K562 (cell line): ENCODE data around the gene PPHLN1. TPM values are rescaled to one million over a fixed set of nuclear protein-coding genes. Genes with fewer than 3 reads are reported as not detected.

ENCODE experiments used
- ATAC-seq: fragments of 200-7000 bp; cut with Tn5 transposase; 3 replicates; pipeline ENCODE4 v1.9.1; 2020; ENCODE audit warnings: moderate library complexity
- BruUV-seq: library from RNA; stranded (reverse); fragments of 400-500 nt; replicated peaks from 2 replicates; lab custom pipeline; 2021; lab: Mats Ljungman, UMichigan
- CTCF ChIA-PET: fragments of 300-600 bp; formaldehyde crosslinking; extraction: SDS; loops from one replicate; lab custom pipeline; 2021; ENCODE audit warnings: low intra/inter-chr PET ratio; lab: Yijun Ruan, JAX
- POLR2A ChIA-PET: fragments of 300-600, 350-650 bp; sonication (Branson Sonifier 250); formaldehyde crosslinking; extraction: SDS; loops from one replicate; lab custom pipeline; 2021; ENCODE audit warnings: antibody characterized with exemption, inconsistent platforms; lab: Yijun Ruan, JAX
- DNase-seq, 4 experiments: peaks; one replicate each; pipeline versions ENCODE4 v3.0.0 to v3.0.0-alpha.2; 2011 to 2018; ENCODE audit warnings: low spot score in 3 of 4, mixed read lengths in 3 of 4; ENCODE audit errors: extremely low read depth in 1 of 4
- FAIRE-seq: peaks from 2 replicates; lab custom pipeline; 2011; peaks lifted over from hg19 to GRCh38; lab: Jason Lieb, UNC
- H2AFZ ChIP-seq: 2 replicates; pipeline ENCODE4 v1.6.0; 2011; ENCODE audit warnings: low read depth, low read length, control low read depth, inconsistent platforms
- H3K27ac ChIP-seq: fragments of 200-600 bp; 3 replicates; pipeline ENCODE4 v1.8.0; 2011; ENCODE audit warnings: low read depth, mild to moderate bottlenecking, control low read depth, inconsistent platforms, low read length, moderate library complexity, mixed read lengths; ENCODE audit errors: extremely low read depth
- H3K27me3 ChIP-seq, 2 experiments: fragments of 300-600 bp in 1 of 2; 2 replicates in 1 of 2; 3 replicates in 1 of 2; pipeline versions ENCODE4 v1.6.0 to v1.8.0; 2011; ENCODE audit warnings: inconsistent platforms in 2 of 2, low read length in 2 of 2, mild to moderate bottlenecking in 1 of 2, mixed read lengths in 1 of 2, moderate library complexity in 1 of 2; ENCODE audit not compliant: control insufficient read depth in 2 of 2, insufficient read depth in 2 of 2
- H3K36me3 ChIP-seq: fragments of 300-600 bp; 3 replicates; pipeline ENCODE4 v1.8.0; 2011; ENCODE audit warnings: mild to moderate bottlenecking, low read length, inconsistent platforms; ENCODE audit not compliant: control insufficient read depth, insufficient read depth
- H3K4me1 ChIP-seq, 2 experiments: fragments of 200-600 bp in 1 of 2; replicated peaks in 1 of 2; 2 replicates in 1 of 2; 3 replicates in 1 of 2; pipeline versions ENCODE4 v1.5.1 to v1.8.0; 2011; ENCODE audit warnings: inconsistent platforms in 2 of 2, low read length in 2 of 2, mild to moderate bottlenecking in 1 of 2, mixed read lengths in 1 of 2, moderate library complexity in 1 of 2; ENCODE audit not compliant: control insufficient read depth in 2 of 2, insufficient read depth in 2 of 2
- H3K4me2 ChIP-seq: 2 replicates; pipeline ENCODE4 v1.6.1; 2011; ENCODE audit warnings: low read length, control low read depth, inconsistent platforms, mixed read lengths; ENCODE audit not compliant: insufficient read depth
- H3K4me3 ChIP-seq: fragments of 200-600 bp; sonication (generic), shearing (Covaris generic); 2 replicates; pipeline ENCODE4 v1.5.1; 2016; ENCODE audit warnings: control low read depth, inconsistent platforms
- H3K79me2 ChIP-seq: fragments of 200-600 bp; 3 replicates; pipeline ENCODE4 v1.8.0; 2011; ENCODE audit warnings: low read length, inconsistent platforms; ENCODE audit not compliant: control insufficient read depth, insufficient read depth
- H3K9ac ChIP-seq, 2 experiments: 2 replicates each; pipeline versions ENCODE4 v1.6.0 to v1.6.1; 2011; ENCODE audit warnings: low read depth in 2 of 2, low read length in 2 of 2, control low read depth in 1 of 2, inconsistent platforms in 1 of 2, mild to moderate bottlenecking in 1 of 2, mixed read lengths in 1 of 2; ENCODE audit not compliant: insufficient read depth in 1 of 2
- H3K9me1 ChIP-seq: one replicate; pipeline ENCODE4 v1.6.0; 2011; ENCODE audit warnings: inconsistent platforms, mild to moderate bottlenecking, low read length, moderate library complexity; ENCODE audit not compliant: control insufficient read depth, insufficient read depth
- H3K9me3 ChIP-seq: replicated peaks from 2 replicates; pipeline ENCODE4 v1.5.1; 2011; ENCODE audit warnings: low read depth, low read length, inconsistent platforms; ENCODE audit not compliant: control insufficient read depth, insufficient read depth
- H4K20me1 ChIP-seq: replicated peaks from 2 replicates; pipeline ENCODE4 v1.6.1; 2011; ENCODE audit warnings: low read length, inconsistent platforms, mixed read lengths; ENCODE audit not compliant: control insufficient read depth, insufficient read depth
- ATF3 ChIP-seq, 2 experiments: fragments of 450-650 bp in 1 of 2; sonication (generic) in 1 of 2; formaldehyde crosslinking in 1 of 2; IDR thresholded peaks in 1 of 2; conservative IDR thresholded peaks in 1 of 2; 2 replicates each; pipeline versions ENCODE4 v1.6.1 to v1.8.1; 2016 to 2023; ENCODE audit warnings: mild to moderate bottlenecking in 2 of 2, moderate library complexity in 2 of 2, inconsistent platforms in 1 of 2, missing genetic modification reagents in 1 of 2
- C11orf30 ChIP-seq: fragments of 450-650 bp; IDR thresholded peaks from 2 replicates; pipeline ENCODE4 v1.6.1; 2016; ENCODE audit warnings: low read depth, mild to moderate bottlenecking
- MBD2 ChIP-seq: sonication (generic); IDR thresholded peaks from 2 replicates; pipeline ENCODE4 v1.6.1; 2016; ENCODE audit warnings: low read depth, borderline replicate concordance
- PBX2 ChIP-seq, 2 experiments: IDR thresholded peaks in 1 of 2; conservative IDR thresholded peaks in 1 of 2; 2 replicates each; pipeline ENCODE4 v1.6.1; 2016; ENCODE audit warnings: low read depth in 2 of 2, mild to moderate bottlenecking in 1 of 2, missing compliant biosample characterization in 1 of 2, missing genetic modification characterization in 1 of 2, moderate library complexity in 1 of 2
- WGBS: fragments of 100-300 bp; shearing (Covaris generic); methylation state at CpG from one replicate; pipeline ENCODE4 v1.1.6; 2016; ENCODE audit warnings: low coverage, mixed read lengths; ENCODE audit not compliant: insufficient coverage; ENCODE audit errors: missing lambda C conversion rate; 5-methylcytosine and 5-hydroxymethylcytosine counted together
- in situ Hi-C: fragments of 300-500 bp; cut with MboI; formaldehyde crosslinking; loops from 4 replicates; pipeline ENCODE4 v1.15.0; 2018; ENCODE audit warnings: inconsistent platforms, mixed read lengths
- intact Hi-C: fragments of 100-400 bp; cut with micrococcal nuclease; formaldehyde crosslinking; loops from 2 replicates; pipeline ENCODE4 v1.14.2; 2022
- polyA plus RNA-seq, 8 experiments: library from polyadenylated mRNA; depleted of rRNA in 4 of 8; stranded (reverse) in 5 of 8; unstranded in 3 of 8; fragments of >200 nt; fragmentation: Nextera tagmentation in 2 of 8; fragmentation: Illumina TruSeq in 1 of 8; extraction: Ambion mirVana in 2 of 8; extraction: Trizol in 1 of 8; gene quantifications; 2 replicates each; pipeline versions ENCODE4 v1.2.1 to v1.2.3, GENCODE V29; 2011 to 2014; ENCODE audit warnings: inconsistent platforms in 1 of 8, missing spikeins in 1 of 8
- total RNA-seq, 7 experiments: library from RNA; depleted of rRNA in 6 of 7; stranded (reverse); fragments of >200 nt in 6 of 7; fragmentation: Illumina TruSeq in 2 of 7; extraction: Trizol in 2 of 7; gene quantifications; 2 replicates each; pipeline versions ENCODE4 v1.2.1 to v1.2.3, GENCODE V29; 2011 to 2021; ENCODE audit warnings: low replicate concordance in 1 of 7
- TF ChIP-seq, protein P1 (sequence below): sonication (generic); formaldehyde crosslinking; IDR thresholded peaks from 2 replicates; pipeline ENCODE4 v1.5.0; 2020; ENCODE audit warnings: missing genetic modification reagents
- TF ChIP-seq, protein P2 (sequence below), 2 experiments: fragments of 450-650 bp; IDR thresholded peaks; 2 replicates each; pipeline ENCODE4 v1.6.1; 2016

PPHLN1 gene
- total and polyA plus RNA-seq, 9 of the 15 experiments (the other 6 are each of a cell fraction or from before 2014, with no cell fraction given) = 66.3 to 112 (median 93.6) TPM

GRCh38 chr12:42325326-42325652 lies 678 bp upstream of the PPHLN1 start (continued):
- TF ChIP-seq, protein P1, sequence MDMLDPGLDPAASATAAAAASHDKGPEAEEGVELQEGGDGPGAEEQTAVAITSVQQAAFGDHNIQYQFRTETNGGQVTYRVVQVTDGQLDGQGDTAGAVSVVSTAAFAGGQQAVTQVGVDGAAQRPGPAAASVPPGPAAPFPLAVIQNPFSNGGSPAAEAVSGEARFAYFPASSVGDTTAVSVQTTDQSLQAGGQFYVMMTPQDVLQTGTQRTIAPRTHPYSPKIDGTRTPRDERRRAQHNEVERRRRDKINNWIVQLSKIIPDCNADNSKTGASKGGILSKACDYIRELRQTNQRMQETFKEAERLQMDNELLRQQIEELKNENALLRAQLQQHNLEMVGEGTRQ (CRISPR knock-in tag) = no peak
- TF ChIP-seq C11orf30 = peak; percentile 38

GRCh38 chr12:42326541-42327226 lies 717 bp downstream of the PPHLN1 start:
- peak overlapping the region; percentile 78 for H3K4me3 ChIP-seq
- H3K27me3 ChIP-seq = no peaks in the 10 kb centered on the region
- H3K9ac ChIP-seq = peak overlapping the region; percentile 90 to 96
- no TSS peak for BruUV-seq
- H3K36me3 ChIP-seq = peaks cover 24% of the 10 kb centered on the region
- peaks cover 3% of the 10 kb centered on the region; the same call in 1 of the 2 replicates for H4K20me1 ChIP-seq
- ChIA-PET CTCF (no interaction called here), POLR2A (interaction anchor here (1.0 to 2.2 kb wide), 2 partner anchors 10 to 14 kb away, joined by 3 to 8 read pairs; no protein-coding TSS in a partner anchor)
- DNase-seq = peak; percentile 19 to 38 (median 24)
- in situ Hi-C loops = loop anchor here (5.0 kb wide), 1 partner anchor 194 kb away; no protein-coding TSS in a partner anchor
- H3K79me2 ChIP-seq = peaks cover 70% of the 10 kb centered on the region
- WGBS = 1% methylated on average over 13 of the region's 13 CpGs
- FAIRE-seq = peak; percentile 58
- intact Hi-C loops = loop anchor here (2.0 to 5.0 kb wide), 3 partner anchors 88 to 289 kb away; partner anchors contain the start of genes GXYLT1 and YAF2
- peak; percentile 58 for ATAC-seq
- peak overlapping the region; percentile 84 for H3K27ac ChIP-seq
- TF ChIP-seq MBD2 (no peak), ATF3 (IDR thresholded peaks at IDR 0.05) (peak; percentile 48; the same call in 1 of the 2 replicates), ATF3 (CRISPR knock-in tag; conservative IDR thresholded peaks at IDR 0.05) (no peak), PBX2 (CRISPR knock-in tag; IDR thresholded peaks at IDR 0.05; ENCODE audit: low read depth) (no peak), PBX2 (tag; conservative IDR thresholded peaks at IDR 0.05; ENCODE audit: low read depth) (no peak)
- TF ChIP-seq, protein P2, sequence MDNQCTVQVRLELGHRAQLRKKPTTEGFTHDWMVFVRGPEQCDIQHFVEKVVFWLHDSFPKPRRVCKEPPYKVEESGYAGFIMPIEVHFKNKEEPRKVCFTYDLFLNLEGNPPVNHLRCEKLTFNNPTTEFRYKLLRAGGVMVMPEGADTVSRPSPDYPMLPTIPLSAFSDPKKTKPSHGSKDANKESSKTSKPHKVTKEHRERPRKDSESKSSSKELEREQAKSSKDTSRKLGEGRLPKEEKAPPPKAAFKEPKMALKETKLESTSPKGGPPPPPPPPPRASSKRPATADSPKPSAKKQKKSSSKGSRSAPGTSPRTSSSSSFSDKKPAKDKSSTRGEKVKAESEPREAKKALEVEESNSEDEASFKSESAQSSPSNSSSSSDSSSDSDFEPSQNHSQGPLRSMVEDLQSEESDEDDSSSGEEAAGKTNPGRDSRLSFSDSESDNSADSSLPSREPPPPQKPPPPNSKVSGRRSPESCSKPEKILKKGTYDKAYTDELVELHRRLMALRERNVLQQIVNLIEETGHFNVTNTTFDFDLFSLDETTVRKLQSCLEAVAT (IDR thresholded peaks at IDR 0.05) = 0 out of 4 replicates have a peak, but pooled peaks of 1 of the 2 experiments have one; percentile 31
- no peaks in the 10 kb centered on the region for H3K9me3 ChIP-seq
- H3K4me2 ChIP-seq = peak overlapping the region; percentile 90
- H2AFZ ChIP-seq = peak overlapping the region; percentile 93
- H3K4me1 ChIP-seq = peaks cover 9 to 10% of the 10 kb centered on the region in 2 experiments
- H3K9me1 ChIP-seq = no peaks in the 10 kb centered on the region
